Measurements from ENCODE around the gene HIVEP3.

DNA sequence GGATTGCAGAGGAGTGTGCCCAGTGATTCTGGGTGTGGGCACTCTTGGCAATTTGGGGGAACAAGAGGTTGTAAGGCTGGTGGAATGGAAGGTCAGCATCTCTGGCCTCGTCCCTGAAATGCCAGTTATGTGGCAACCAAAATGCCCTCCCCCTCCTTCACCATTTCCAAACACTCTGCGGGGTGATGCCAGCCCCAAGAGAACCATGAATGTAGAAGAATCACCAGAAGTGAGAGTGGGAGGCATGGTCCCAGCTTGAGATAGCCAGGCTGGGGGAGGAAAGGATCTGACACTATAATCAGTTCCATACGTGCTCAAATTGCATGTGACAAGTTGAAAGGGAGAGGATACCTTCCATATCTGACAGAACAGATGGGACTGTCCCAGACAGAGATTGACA, 345.5 kb downstream of the HIVEP3 start:
- TF ChIP-seq CTCF (conservative IDR thresholded peaks at IDR 0.05; ENCODE audit: low read depth, low read length), result no peak
- no peak for TF ChIP-seq EZH2 (IDR thresholded peaks at IDR 0.05; ENCODE audit: borderline replicate concordance, low read depth, low read length, poor library complexity, severe bottlenecking)
